ENCODE results near the gene TUBGCP2. TPM values are rescaled to one million over a fixed set of nuclear protein-coding genes. Genes with fewer than 3 reads are reported as not detected.
A peak's percentile ranks its signal among the peaks of the same experiment; 100 is the strongest.

Gene TUBGCP2
- total and polyA plus RNA-seq, 9 of the 15 experiments (the other 6 are each of a cell fraction or from before 2014, with no cell fraction given) = 4.3 to 56.6 (median 28.4) TPM

DNA sequence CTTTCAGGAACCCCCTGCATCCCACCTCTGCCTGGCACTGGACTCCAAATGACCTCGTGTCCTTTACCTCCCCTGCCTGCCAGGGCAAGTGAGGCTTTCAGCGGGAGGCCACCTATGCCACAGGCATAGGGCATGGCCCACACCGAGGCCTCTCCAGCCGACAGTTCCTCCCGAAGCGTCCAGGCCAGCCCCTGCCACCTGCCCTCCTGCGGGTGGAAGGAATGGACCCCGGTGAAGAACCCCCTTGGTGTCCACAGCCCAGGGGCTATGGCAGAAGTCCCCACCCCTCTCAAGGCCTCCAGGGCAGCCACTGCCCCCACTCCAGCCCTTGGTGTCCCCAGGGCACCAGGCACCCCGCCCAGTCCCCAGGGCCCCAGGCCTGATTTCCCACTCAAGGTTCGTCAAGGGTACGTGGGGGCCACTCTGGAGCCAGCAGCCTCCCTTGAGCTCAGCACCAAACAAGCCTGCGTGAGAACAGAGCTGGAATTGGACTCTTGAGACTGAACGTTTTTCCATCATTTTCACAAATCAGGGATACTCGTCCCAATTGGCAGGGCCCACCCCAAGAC lies 46.1 kb upstream of the TUBGCP2 start:
- no peaks in the 10 kb centered on the region for H3K9me1 ChIP-seq (ENCODE audit: control insufficient read depth, insufficient read depth, low read length)

GRCh38 chr10:133353988-133354605 lies 45.4 kb upstream of the TUBGCP2 start:
- H3K27ac ChIP-seq (ENCODE audit: extremely low read depth, low read depth, low read length) = no peak overlapping the region
- H2AFZ ChIP-seq (ENCODE audit: low read depth, low read length) = no peak overlapping the region
- H3K27me3 ChIP-seq (ENCODE audit: control insufficient read depth in 2 of 2, insufficient read depth in 2 of 2, low read length in 2 of 2) = no peaks in the 10 kb centered on the region; a peak in 1 of 5 replicates
- no peaks in the 10 kb centered on the region for H4K20me1 ChIP-seq (replicated peaks; ENCODE audit: control insufficient read depth, insufficient read depth, low read length)
- ChIA-PET POLR2A (no interaction called here), CTCF (ENCODE audit: low intra/inter-chr PET ratio) (no interaction called here)
- H3K79me2 ChIP-seq (ENCODE audit: control insufficient read depth, insufficient read depth, low read length) = peaks cover 12% of the 10 kb centered on the region
- in situ Hi-C loops (cut with MboI) = no loop called here
- DNase-seq (ENCODE audit: extremely low read depth in 1 of 4, low spot score in 3 of 4) (no peak), FAIRE-seq (no peak), ATAC-seq (no peak)
- TF ChIP-seq RBFOX2 (IDR thresholded peaks at IDR 0.05; ENCODE audit: low read depth, low read length) = peak; percentile 38; the same call in 1 of the 2 replicates
- TF ChIP-seq HNRNPH1 (optimal IDR thresholded peaks at IDR 0.05; ENCODE audit: low read depth, low read length) = no peak
- H3K9me3 ChIP-seq (replicated peaks; ENCODE audit: control insufficient read depth, insufficient read depth, low read depth, low read length) = no peaks in the 10 kb centered on the region
- H3K4me1 ChIP-seq (replicated peaks in 1 of 2; ENCODE audit: control insufficient read depth in 2 of 2, insufficient read depth in 2 of 2, low read length in 2 of 2) = peaks cover 0 to 72% of the 10 kb centered on the region in 2 experiments; a peak in 3 of 5 replicates
- no TSS peak for BruUV-seq (replicated peaks)
- H3K4me3 ChIP-seq = no peak overlapping the region
- no peaks in the 10 kb centered on the region for H3K9me1 ChIP-seq (ENCODE audit: control insufficient read depth, insufficient read depth, low read length)
- peaks cover 12% of the 10 kb centered on the region; the same call in 1 of the 3 replicates for H3K36me3 ChIP-seq (ENCODE audit: control insufficient read depth, insufficient read depth, low read length)
- H3K9ac ChIP-seq (ENCODE audit: insufficient read depth in 1 of 2, low read depth in 2 of 2, low read length in 2 of 2) = no peak overlapping the region
- WGBS (ENCODE audit: insufficient coverage, low coverage, missing lambda C conversion rate) = 59% methylated on average over 13 of the region's 16 CpGs
- intact Hi-C loops (cut with micrococcal nuclease) = no loop called here
- H3K4me2 ChIP-seq (ENCODE audit: insufficient read depth, low read length) = no peak overlapping the region

More for the DNA sequence above, 46.1 kb upstream of the TUBGCP2 start:
- Histone ChIP-seq H3K79me2 (ENCODE audit: control insufficient read depth, insufficient read depth, low read length) (peaks cover 12% of the 10 kb centered on the region), H3K27ac (ENCODE audit: extremely low read depth, low read depth, low read length) (no peak overlapping the region), H4K20me1 (replicated peaks; ENCODE audit: control insufficient read depth, insufficient read depth, low read length) (no peaks in the 10 kb centered on the region), H3K4me3 (no peak overlapping the region), H3K4me1 (replicated peaks in 1 of 2; ENCODE audit: control insufficient read depth in 2 of 2, insufficient read depth in 2 of 2, low read length in 2 of 2) (peaks cover 4 to 72% of the 10 kb centered on the region in 2 experiments), H3K9ac (ENCODE audit: insufficient read depth in 1 of 2, low read depth in 2 of 2, low read length in 2 of 2) (no peak overlapping the region), H3K36me3 (ENCODE audit: control insufficient read depth, insufficient read depth, low read length) (peaks cover 12% of the 10 kb centered on the region; the same call in 1 of the 3 replicates), H3K9me3 (replicated peaks; ENCODE audit: control insufficient read depth, insufficient read depth, low read depth, low read length) (no peaks in the 10 kb centered on the region), H3K27me3 (ENCODE audit: control insufficient read depth in 2 of 2, insufficient read depth in 2 of 2, low read length in 2 of 2) (no peaks in the 10 kb centered on the region), H2AFZ (ENCODE audit: low read depth, low read length) (no peak overlapping the region), H3K4me2 (ENCODE audit: insufficient read depth, low read length) (no peak overlapping the region)
- POLR2A ChIA-PET = interaction anchor here (0.7 kb wide), 1 partner anchor 14 kb away, joined by 3 read pairs; no protein-coding TSS in a partner anchor
- no TSS peak for BruUV-seq (replicated peaks)
- 73% methylated on average over 5 of the region's 14 CpGs for WGBS (ENCODE audit: insufficient coverage, low coverage, missing lambda C conversion rate)
- TF ChIP-seq RBFOX2 (IDR thresholded peaks at IDR 0.05; ENCODE audit: low read depth, low read length) (peak; percentile 44; the same call in 1 of the 2 replicates), CEBPG (CRISPR knock-in tag; IDR thresholded peaks at IDR 0.05) (no peak), CEBPG (tag; conservative IDR thresholded peaks at IDR 0.05 in 1 of 2, IDR thresholded peaks at IDR 0.05 in 1 of 2) (no peak), NELFE (IDR thresholded peaks at IDR 0.05; ENCODE audit: insufficient read depth, insufficient read length) (no peak), ZNF79 (CRISPR knock-in tag; IDR thresholded peaks at IDR 0.05; ENCODE audit: low read depth) (no peak)
- ATAC-seq = no peak
- in situ Hi-C loops (cut with MboI) = no loop called here
- no peak for DNase-seq (ENCODE audit: extremely low read depth in 1 of 4, low spot score in 3 of 4)
- CTCF ChIA-PET (ENCODE audit: low intra/inter-chr PET ratio) = no interaction called here
- intact Hi-C loops (cut with micrococcal nuclease) = loop anchor here (5.0 kb wide), 1 partner anchor 38 kb away; the partner anchor contains the start of gene MTG1
- no peak for FAIRE-seq
